H1 (cell line): ENCODE measurements around the gene ABCA1. TPM values are rescaled to one million over a fixed set of nuclear protein-coding genes. Genes with fewer than 3 reads are reported as not detected.

Experiments
- BRCA1 ChIP-seq: IDR thresholded peaks from 2 replicates; pipeline ENCODE4 v1.6.1; 2012; ENCODE audit warnings: low read depth, low read length, improper control_type of control experiment
- CTBP2 ChIP-seq: IDR thresholded peaks from 2 replicates; pipeline ENCODE4 v1.7.0; 2011; ENCODE audit warnings: borderline replicate concordance, mild to moderate bottlenecking, moderate library complexity, mixed read lengths, low read length; ENCODE audit not compliant: insufficient read depth, insufficient read length
- NANOG ChIP-seq: IDR thresholded peaks from 2 replicates; pipeline ENCODE4 v1.6.1; 2011; ENCODE audit warnings: low read length, low read depth, mild to moderate bottlenecking, inconsistent platforms; ENCODE audit not compliant: insufficient read depth, poor library complexity, severe bottlenecking
- PHF8 ChIP-seq: fragments of 200-600 bp; sonication (generic); conservative IDR thresholded peaks from 2 replicates; pipeline ENCODE4 v1.7.1; 2012; ENCODE audit warnings: low read depth, mild to moderate bottlenecking, inconsistent platforms, low read length, moderate library complexity
- POLR2AphosphoS5 ChIP-seq: IDR thresholded peaks from 2 replicates; pipeline ENCODE4 v1.6.1; 2011; ENCODE audit warnings: low read depth, low read length
- SAP30 ChIP-seq: fragments of 300-600 bp; sonication (generic); IDR thresholded peaks from 2 replicates; pipeline ENCODE4 v1.7.1; 2012; ENCODE audit warnings: low read length, moderate library complexity, mild to moderate bottlenecking, inconsistent platforms; ENCODE audit not compliant: insufficient read depth, insufficient replicate concordance
- TEAD4 ChIP-seq: IDR thresholded peaks from 2 replicates; pipeline ENCODE4 v1.6.1; 2012; ENCODE audit warnings: low read depth, low read length, inconsistent platforms, mixed read lengths
- polyA plus RNA-seq, 7 experiments: library from polyadenylated mRNA; depleted of rRNA in 3 of 7; stranded (reverse) in 5 of 7; unstranded in 2 of 7; fragments of >200 nt in 5 of 7; fragments of 200-250 nt in 2 of 7; gene quantifications; 1 replicate in 5 of 7; 2 replicates in 1 of 7; 4 replicates in 1 of 7; pipeline versions ENCODE4 v1.2.1 to v1.2.3, GENCODE V29; 2011 to 2013; ENCODE audit warnings: missing spikeins in 2 of 7, mixed read lengths in 2 of 7
- total RNA-seq: library from RNA; stranded (reverse); fragmentation: NEBNext Ultra II Directional; extraction: Animal tissue kit (Norgen Biotek cat#: 25700); gene quantifications from 2 replicates; pipeline ENCODE4 v1.2.1, GENCODE V29; 2021

The ABCA1 gene
- total and polyA plus RNA-seq, 2 of the 8 experiments (the other 6 are each of a cell fraction or from before 2014, with no cell fraction given), result 6.9 to 7.8 TPM

- TF ChIP-seq CTBP2, result no peak
- TF ChIP-seq POLR2AphosphoS5, result no peak
- TF ChIP-seq NANOG, result no peak
- no peak for TF ChIP-seq BRCA1
- TF ChIP-seq TEAD4, result no peak
- no peak for TF ChIP-seq PHF8
- no peak for TF ChIP-seq SAP30
Observed at GRCh38 chr9:104826079-104826775, 101.7 kb downstream of the ABCA1 start (continued).
